Dedifferentiated amniotic fluid mesenchymal stem cell (primary cell): ENCODE measurements around the gene PKD2L1.
"Not testable (repeated sequence)": the region's sequence is repeated elsewhere in the genome, so short reads cannot be mapped to it uniquely, and the experiment has no call there.

ENCODE experiments used
- DNase-seq: peaks from one replicate; pipeline ENCODE4 v3.0.0-alpha.2; 2016; ENCODE audit errors: extremely low spot score

Gene PKD2L1

DNA sequence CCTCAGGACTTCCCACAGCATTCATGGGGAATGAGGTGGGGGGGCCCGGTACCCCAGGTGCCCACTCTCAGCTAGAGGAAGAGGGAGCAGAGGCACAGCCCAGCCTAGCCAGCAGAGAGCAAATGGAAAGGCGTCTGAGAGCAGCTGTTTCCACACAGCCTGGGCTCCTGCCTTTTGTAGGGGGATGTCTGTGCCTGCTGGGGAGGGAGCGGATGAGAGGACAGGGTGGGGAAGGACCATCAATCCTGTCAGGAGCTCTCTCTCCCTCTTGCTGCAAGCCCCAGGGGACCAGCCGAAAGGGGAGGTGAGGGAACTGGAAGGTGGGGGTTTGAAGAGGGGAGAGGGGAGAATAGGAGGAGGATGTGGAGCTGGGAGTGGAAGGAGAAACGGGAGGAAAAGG, at the start of gene PKD2L1:
Gene PKD2L1 (minus strand): TSS at position 150 of the 400 bp plus-strand sequence. CDS start 125 bp downstream, at position 25.
- DNase-seq, result no peak

DNA sequence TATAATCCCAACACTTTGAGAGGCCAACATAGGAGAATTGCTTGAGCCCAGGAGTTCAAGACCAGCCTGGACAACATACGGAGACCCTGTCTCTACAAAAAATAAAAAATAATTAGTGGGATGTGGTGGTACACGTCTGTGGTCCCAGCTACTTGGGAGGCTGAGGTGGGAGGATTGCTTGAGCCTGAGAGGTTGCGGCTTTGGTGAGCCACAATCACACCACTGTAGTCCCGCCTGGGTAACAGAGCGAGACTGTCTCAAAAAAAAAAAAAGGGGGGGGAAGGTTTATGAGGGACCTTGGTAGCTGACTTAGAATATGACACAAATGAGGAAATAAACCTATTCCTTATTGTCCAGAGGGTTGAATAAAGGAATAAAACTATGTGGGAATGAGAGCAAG, 47.8 kb upstream of the PKD2L1 start:
- no peak for DNase-seq

DNA sequence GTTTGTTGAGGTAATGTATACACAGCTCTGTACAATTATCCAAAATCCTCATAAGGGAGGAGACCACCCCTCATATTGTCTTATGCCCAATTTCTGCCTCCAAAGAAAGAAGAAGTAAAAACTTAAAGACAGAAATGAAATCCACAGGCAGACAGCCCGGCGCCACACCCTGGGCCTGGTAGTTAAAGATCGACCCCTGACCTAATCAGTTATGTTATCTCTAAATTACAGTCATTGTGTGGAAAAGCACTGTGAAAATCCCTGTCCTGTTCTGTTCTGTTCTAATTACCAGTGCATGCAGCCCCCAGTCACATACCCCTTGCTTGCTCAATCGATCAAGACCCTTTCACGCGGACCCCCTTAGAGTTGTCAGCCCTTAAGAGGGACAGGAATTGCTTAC, 46.6 kb upstream of the PKD2L1 start:
- DNase-seq, result not testable (repeated sequence)

- not testable (repeated sequence) for DNase-seq
Observed at GRCh38 chr10:100374677-100375353, 44.8 kb upstream of the PKD2L1 start.

- no peak for DNase-seq
Observed at GRCh38 chr10:100374200-100374655, 44.2 kb upstream of the PKD2L1 start.

- DNase-seq, result peak; percentile 98
Observed at GRCh38 chr10:100373298-100374199, 43.5 kb upstream of the PKD2L1 start.

DNA sequence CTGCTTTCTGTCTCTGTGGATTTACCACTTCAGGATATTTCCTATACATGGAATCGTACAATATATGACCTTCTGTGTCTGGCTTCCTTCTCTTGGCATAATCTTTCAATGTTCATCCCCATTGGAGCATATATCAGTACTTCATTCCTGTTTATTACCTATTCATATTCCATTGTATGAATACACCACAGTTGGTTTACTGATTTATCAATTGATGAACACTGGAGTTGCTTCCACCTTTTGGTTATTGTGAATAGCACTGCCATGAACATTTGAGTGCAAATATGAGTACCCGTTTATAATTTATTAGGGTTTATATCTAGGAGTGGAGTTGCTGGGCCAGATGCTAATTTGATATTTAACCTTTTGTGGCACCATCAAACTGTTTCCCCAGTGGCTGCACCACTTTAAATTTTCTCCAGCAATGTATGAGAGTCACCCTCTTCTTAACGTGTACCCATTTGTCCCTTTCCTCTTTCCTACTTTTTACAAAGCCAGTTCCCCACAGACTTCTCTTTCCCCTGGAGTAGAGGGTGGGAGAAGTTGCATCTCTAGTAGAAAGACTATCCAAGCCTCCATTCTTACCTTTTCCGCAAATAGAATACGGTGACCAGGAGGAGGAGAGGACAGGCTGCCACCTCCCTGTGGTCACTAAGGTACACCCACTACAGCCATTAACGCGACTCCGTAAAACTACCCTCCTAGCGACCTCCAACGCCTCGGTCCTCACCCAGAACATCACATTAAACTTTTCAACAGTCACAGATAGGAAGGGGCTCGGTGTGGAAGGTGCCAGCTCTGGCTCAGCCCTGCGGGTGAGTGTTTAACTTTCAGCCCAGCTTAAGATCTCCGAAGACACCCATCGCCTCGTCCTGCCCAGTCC, 42.6 kb upstream of the PKD2L1 start:
- DNase-seq, result no peak

DNA sequence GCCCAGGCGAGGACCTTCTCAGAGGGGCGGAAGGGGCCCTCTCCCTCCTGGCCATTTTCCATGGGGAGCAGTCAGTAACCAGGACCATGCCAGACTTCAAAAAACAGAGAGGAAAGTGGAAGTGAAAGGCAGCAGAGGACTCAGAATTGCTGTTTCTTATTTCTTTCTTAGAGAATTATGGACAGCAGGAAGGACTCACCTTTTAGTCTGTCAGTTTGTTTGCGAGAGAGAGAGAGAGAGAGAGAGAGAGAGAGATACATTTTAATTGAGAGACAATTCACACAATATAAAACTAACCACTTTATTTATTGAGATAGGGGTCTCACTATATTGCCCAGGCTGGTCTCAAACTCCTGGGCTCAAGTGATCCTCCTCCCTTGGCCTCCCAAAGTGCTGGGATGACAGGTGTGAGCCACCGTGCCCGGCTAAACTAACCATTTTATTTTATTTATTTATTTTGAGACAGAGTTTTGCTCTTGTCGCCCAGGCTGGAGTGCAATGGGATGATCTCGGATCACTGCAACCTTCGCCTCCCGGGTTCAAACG, 41.5 kb upstream of the PKD2L1 start:
- DNase-seq, result no peak

GRCh38 chr10:100370714-100371481, 40.9 kb upstream of the PKD2L1 start:
- DNase-seq, result peak; percentile 71

GRCh38 chr10:100368721-100369120, 38.7 kb upstream of the PKD2L1 start:
- DNase-seq, result no peak

- DNase-seq, result no peak
Observed at GRCh38 chr10:100364735-100365391, 34.8 kb upstream of the PKD2L1 start.

GRCh38 chr10:100364175-100364574, 34.1 kb upstream of the PKD2L1 start:
- no peak for DNase-seq

DNA sequence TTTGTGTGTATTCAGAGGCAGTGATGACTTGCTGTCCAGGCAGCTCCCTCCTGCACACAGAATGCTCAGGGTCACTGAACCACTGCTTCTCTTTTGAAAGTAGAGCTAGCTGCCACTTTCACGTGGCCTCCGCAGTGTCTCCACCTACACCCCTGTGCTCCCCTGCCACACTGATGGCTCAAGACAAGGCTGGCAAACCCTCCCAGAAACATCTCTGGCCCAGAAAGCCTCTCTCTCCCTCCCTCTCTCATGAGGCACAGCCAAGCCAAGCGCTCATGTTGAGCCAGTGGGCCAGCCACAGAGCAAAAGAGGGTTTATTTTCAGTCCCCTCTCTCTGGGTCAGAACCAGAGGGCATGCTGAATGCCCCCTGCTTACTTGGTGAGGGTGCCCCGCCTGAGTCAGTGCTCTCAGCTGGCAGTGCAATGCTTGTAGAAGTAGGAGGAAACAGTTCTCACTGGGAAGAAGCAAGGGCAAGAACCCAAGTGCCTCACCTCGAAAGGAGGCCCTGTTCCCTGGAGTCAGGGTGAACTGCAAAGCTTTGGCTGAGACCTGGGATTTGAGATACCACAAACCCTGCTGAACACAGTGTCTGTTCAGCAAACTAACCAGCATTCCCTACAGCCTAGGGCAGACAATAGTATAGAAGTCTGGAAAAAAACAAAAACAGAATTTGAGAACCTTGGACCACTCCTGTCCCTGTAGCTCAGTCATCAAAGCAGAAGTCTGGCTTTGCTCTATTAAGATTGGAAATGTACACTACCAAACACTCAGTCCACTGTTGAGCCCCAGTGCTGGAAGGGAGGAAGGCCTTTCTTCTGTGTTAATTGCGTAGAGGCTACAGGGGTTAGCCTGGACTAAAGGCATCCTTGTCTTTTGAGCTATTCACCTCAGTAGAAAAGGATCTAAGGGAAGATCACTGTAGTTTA, 32.8 kb upstream of the PKD2L1 start:
- DNase-seq, result no peak

- DNase-seq, result no peak
Observed at GRCh38 chr10:100360234-100360633, 30.2 kb upstream of the PKD2L1 start.

DNA sequence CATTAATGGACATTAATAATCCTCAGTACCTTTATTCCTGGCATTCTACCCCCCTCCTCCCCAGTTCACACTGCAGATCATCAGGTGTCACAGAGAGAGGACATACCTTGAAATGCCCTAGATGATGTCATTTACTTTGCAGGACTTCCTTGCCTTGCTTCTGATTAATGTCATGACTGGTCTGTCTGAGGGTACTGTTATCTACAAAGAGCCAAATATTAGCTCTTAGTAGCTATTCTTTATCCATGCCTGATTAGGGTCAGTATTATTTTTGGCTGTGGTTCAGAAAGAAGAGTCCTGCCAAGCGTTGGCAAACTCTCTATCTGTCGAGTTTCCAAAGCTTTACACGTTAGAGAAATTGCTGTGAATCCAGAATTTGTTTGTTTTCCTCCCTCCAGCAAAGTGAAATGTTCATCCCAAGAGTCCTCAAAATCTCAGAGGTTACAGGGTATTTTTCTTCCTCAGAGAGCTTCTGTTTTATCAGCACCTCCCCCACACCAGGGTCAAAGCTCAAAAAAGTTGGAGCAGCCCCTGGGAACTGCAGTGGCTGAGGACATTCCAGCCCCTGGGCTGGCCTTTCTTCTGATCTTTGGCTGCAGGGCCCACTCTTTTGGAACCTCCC, 29.6 kb upstream of the PKD2L1 start:
- DNase-seq, result no peak

DNA sequence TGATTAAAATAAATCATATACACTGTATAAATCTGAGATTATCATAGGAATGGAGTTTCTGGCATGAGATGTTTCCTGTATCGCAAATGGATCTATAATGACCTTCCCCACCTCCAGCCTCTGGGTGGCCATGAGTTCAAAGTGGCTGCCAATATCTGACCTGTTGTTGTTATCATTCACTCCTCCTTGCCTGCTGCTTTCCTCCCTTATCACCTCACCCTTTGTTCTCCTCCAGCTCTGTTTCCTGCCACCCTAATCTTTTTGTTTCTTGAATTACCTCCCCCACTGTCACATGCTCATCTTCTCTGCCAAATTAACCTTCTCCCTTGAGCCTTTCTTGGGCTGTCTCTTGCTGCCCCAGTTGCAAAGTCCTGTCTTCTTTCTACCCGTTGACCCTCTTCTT, 29.0 kb upstream of the PKD2L1 start:
- no peak for DNase-seq

DNA sequence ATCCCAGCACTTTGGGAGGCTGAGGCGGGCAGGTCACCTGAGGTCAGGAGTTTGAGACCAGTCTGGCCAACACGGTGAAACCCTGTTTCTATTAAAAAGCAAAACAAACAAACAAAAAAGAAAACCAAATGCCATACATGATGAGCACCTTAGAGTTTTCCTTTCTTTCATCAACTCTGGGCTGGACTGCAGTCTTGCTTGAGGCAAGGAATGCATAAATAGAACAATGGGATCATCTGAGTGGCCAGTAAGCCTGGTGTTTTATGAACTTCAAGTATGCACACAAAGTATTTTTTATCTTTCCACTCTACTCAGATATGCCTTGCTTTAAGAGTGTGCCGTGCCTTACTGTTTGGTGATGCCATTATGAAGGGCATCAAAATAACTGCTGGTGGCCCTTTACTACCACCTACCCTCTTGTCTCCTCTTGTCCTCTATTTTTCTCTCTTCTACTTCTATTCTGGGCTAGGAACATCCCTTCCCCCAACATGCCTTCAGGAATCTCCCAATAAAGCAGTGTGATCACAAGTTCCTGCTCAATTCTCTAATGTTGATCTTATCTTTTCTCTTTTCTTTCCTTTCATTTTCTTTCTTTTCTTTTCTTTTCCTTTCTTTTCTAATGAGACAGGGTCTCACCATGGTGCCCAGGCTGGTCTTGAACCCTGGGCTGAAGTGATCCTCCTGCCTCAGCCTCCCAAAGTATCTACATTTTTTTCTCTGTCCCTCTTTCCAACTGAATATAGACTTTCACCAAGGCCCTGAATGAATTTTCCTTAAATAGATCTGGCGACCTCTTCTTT, 27.2 kb upstream of the PKD2L1 start:
- no peak for DNase-seq
